Measurements from ENCODE around the gene NEMP1. TPM values are rescaled to one million over a fixed set of nuclear protein-coding genes. Genes with fewer than 3 reads are reported as not detected.

The NEMP1 gene
- total and polyA plus RNA-seq, 12 donors = 1.1 to 6.3 (median 3.6) TPM

- Histone ChIP-seq H3K27me3 (peaks cover 0 to 22% (median 18%) of the 10 kb centered on the region in 7 donors), H3K27ac (no peak overlapping the region), H3K9me3 (no peaks in the 10 kb centered on the region), H3K36me3 (no peaks in the 10 kb centered on the region), H3K4me3 (no peak overlapping the region), H3K4me1 (peaks cover 0 to 19% (median 13%) of the 10 kb centered on the region in 9 donors)
- no peak for TF ChIP-seq CTCF (IDR thresholded peaks at IDR 0.05)
- intact Hi-C loops (cut with DNase I) = loop anchor here in 9 of 10 donors (5.0 to 10.0 kb wide), 6 partner anchors 47 to 253 kb away; partner anchors contain the start of gene STAT6 (in 5 of the 9)
- WGBS, 2 donors = 88 to 91% methylated on average over 5 of the region's 5 CpGs
- ATAC-seq = no peak
- no peak for DNase-seq
Observed at GRCh38 chr12:57009949-57010626, 68.5 kb downstream of the NEMP1 start.

GRCh38 chr12:57008178-57008577 is 70.4 kb downstream of the NEMP1 start:
- peak in 2 of 8 donors; percentile 18 to 28 for ATAC-seq
- Histone ChIP-seq H3K9me3 (no peaks in the 10 kb centered on the region), H3K4me3 (no peak overlapping the region), H3K36me3 (peaks cover 0 to 16% (median 14%) of the 10 kb centered on the region in 9 donors), H3K27ac (no peak overlapping the region), H3K27me3 (peaks cover 0 to 10% (median 1%) of the 10 kb centered on the region in 7 donors), H3K4me1 (peaks cover 0 to 25% (median 18%) of the 10 kb centered on the region in 9 donors)
- DNase-seq = no peak
- intact Hi-C loops (cut with DNase I) = loop anchor here in 8 of 10 donors (1.0 to 10.0 kb wide), 5 partner anchors 54 to 251 kb away; partner anchors contain the start of gene STAT6 (in 4 of the 8)
- peak in 8 of 9 donors; percentile 20 to 67 (median 52) for TF ChIP-seq CTCF (IDR thresholded peaks at IDR 0.05)

- DNase-seq (no peak), ATAC-seq (peak in 2 of 8 donors; percentile 3 to 11)
- Histone ChIP-seq H3K36me3 (peaks cover 0 to 28% (median 26%) of the 10 kb centered on the region in 9 donors), H3K4me1 (peaks cover 0 to 26% (median 20%) of the 10 kb centered on the region in 9 donors), H3K27ac (peak overlapping the region in 5 of 10 donors; percentile 20 to 92 (median 72)), H3K4me3 (peak overlapping the region in 8 of 10 donors; percentile 21 to 97 (median 88)), H3K27me3 (peaks cover 0 to under 1% (median 0%) of the 10 kb centered on the region in 7 donors), H3K9me3 (no peaks in the 10 kb centered on the region)
- 64 to 65% methylated on average over 10 of the region's 10 CpGs for WGBS, 2 donors
- intact Hi-C loops (cut with DNase I) = loop anchor here in 8 of 10 donors (5.0 to 10.0 kb wide), 4 partner anchors 55 to 250 kb away; partner anchors contain the start of gene STAT6 (in 4 of the 8)
- peak in 1 of 9 donors; percentile 7 for TF ChIP-seq CTCF (IDR thresholded peaks at IDR 0.05)
Observed at GRCh38 chr12:57006809-57007475, 71.6 kb downstream of the NEMP1 start.
